ENCODE results near the gene LRMDA.

The LRMDA gene

GRCh38 chr10:75737580-75737949 lies 306.1 kb downstream of the LRMDA start:
- no peak for DNase-seq (ENCODE audit: low read depth)
- H3K4me3 ChIP-seq (ENCODE audit: low read depth, low read length), result no peak overlapping the region
- TF ChIP-seq CTCF (IDR thresholded peaks at IDR 0.05; ENCODE audit: control insufficient read depth, extremely low read depth, insufficient read depth), result no peak

DNA sequence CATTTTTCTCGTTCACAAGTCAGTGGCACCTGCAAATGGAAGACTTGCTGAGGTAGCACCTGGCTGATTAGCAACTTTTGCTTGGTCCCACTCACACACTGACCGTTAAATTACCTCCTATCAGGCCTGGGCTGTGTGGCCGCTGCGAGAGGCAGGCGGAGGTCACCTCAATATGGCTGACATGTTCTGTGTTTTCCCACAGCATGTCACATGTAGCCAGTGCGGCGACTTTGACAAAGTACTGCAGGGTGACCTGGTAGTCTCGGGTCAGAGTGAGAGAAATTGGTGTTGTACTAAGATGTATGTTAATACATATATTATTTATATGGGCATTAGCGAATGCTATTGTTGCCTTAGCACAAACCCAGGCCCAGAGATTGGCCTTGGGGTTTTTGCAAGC lies 307.5 kb downstream of the LRMDA start:
- H3K4me3 ChIP-seq (ENCODE audit: low read depth, low read length), result no peak overlapping the region
- no peak for TF ChIP-seq CTCF (IDR thresholded peaks at IDR 0.05; ENCODE audit: control insufficient read depth, extremely low read depth, insufficient read depth)
- DNase-seq (ENCODE audit: low read depth), result no peak

GRCh38 chr10:75739414-75740143 lies 308.2 kb downstream of the LRMDA start:
- peak; percentile 89 for DNase-seq (ENCODE audit: low read depth)
- TF ChIP-seq CTCF (IDR thresholded peaks at IDR 0.05; ENCODE audit: control insufficient read depth, extremely low read depth, insufficient read depth), result no peak

GRCh38 chr10:75740541-75740940 lies 309.1 kb downstream of the LRMDA start:
- DNase-seq (ENCODE audit: low read depth), result no peak
- H3K4me3 ChIP-seq (ENCODE audit: low read depth, low read length), result no peak overlapping the region
- TF ChIP-seq CTCF (IDR thresholded peaks at IDR 0.05; ENCODE audit: control insufficient read depth, extremely low read depth, insufficient read depth), result no peak

More at GRCh38 chr10:75739414-75740143, 308.2 kb downstream of the LRMDA start:
- H3K4me3 ChIP-seq (ENCODE audit: low read depth, low read length), result no peak overlapping the region

DNA sequence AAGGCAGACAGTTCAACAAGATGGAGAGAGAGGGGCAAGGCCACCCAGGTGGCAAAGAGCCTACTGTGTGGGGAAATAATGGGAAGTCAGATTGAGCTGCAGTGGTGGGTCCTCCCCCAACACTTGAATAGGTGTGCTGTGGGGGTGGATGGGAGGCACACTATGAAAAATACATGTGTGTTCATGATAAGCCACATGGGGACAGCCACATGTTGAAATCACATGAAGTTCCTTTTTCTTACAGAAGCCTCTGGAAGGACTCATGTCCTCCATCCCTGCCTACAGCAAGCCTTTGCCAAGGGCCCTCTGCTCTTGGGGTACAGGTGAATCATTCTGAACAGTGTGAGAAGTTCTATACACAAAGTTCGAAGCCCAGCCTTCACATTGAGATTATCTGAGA lies 310.9 kb downstream of the LRMDA start:
- TF ChIP-seq CTCF (IDR thresholded peaks at IDR 0.05; ENCODE audit: control insufficient read depth, extremely low read depth, insufficient read depth), result no peak
- H3K4me3 ChIP-seq (ENCODE audit: low read depth, low read length), result no peak overlapping the region
- DNase-seq (ENCODE audit: low read depth), result no peak

DNA sequence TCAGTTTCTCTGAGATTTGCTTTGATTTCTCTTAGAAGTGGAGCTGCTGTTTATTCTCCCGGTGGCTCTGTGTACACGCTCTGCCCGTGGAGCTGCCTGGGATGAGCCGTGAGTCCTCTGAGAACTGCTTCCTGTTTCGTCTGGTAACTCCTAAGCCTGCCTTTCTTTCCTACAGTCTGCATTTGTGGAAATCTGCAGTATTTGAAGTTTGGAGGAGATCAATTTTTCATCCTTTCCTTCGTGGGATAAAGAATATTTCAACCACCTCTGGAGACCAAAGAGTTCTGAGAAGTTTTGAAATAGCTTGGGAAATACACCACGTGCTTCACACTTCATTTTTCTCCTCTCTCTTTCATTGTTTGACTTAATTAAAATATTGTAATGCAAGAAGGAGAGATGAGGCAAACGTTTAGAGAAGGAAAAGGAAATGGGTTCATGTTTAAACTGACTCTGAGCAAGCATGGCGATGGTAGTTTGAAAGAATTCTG lies 311.9 kb downstream of the LRMDA start:
- no peak for DNase-seq (ENCODE audit: low read depth)
- H3K4me3 ChIP-seq (ENCODE audit: low read depth, low read length), result no peak overlapping the region
- TF ChIP-seq CTCF (IDR thresholded peaks at IDR 0.05; ENCODE audit: control insufficient read depth, extremely low read depth, insufficient read depth), result no peak

DNA sequence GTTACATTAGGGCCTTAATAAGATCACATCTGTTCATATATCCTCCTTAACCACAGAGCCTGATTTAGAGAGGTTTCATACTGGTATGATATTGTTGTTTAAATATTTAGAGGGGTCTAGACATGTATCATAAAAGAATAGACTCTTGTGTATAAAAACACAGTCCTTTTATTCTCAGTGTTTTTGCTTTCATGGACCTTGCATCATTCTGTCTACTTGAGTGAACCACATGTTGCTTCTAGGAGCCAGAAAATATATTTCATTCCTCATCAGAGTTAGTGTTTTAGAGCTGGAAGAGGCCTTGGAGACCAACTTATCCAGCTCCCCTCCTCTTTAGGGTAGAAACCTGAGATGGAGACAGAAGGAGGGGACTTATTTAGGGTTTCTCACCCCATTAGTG lies 312.8 kb downstream of the LRMDA start:
- DNase-seq (ENCODE audit: low read depth), result no peak
- TF ChIP-seq CTCF (IDR thresholded peaks at IDR 0.05; ENCODE audit: control insufficient read depth, extremely low read depth, insufficient read depth), result no peak
- no peak overlapping the region for H3K4me3 ChIP-seq (ENCODE audit: low read depth, low read length)

All from LNCaP clone FGC (cell line).